ENCODE data around the gene KLHL22.
A peak's percentile ranks its signal among the peaks of the same experiment; 100 is the strongest.
"Not testable (repeated sequence)": the region's sequence is repeated elsewhere in the genome, so short reads cannot be mapped to it uniquely, and the experiment has no call there.

The KLHL22 gene

DNA sequence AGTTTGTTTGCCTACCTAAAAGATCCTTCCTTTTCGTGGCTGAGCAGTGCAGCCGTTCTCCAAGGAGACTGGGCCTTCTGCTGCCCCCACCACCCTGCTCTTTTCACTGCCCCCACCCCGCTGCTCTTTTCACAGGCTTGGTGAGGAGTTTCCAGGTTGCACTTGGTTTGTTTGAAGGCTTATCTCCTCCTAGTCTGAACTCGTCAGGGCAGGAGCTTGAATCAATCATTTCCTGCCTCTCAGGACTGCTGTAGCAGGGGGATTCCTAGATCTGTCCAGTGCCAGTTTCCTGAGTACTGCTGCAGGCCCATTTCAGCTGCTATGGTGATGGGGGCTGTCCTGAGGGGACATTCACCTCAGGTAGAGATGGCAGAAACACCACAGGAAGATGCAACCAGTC, 21.8 kb upstream of the KLHL22 start:
- DNase-seq (ENCODE audit: insufficient read length, low spot score): no peak
- FAIRE-seq: no peak
- no peak for TF ChIP-seq POLR2A (IDR thresholded peaks at IDR 0.05; ENCODE audit: low read depth, low read length)

DNA sequence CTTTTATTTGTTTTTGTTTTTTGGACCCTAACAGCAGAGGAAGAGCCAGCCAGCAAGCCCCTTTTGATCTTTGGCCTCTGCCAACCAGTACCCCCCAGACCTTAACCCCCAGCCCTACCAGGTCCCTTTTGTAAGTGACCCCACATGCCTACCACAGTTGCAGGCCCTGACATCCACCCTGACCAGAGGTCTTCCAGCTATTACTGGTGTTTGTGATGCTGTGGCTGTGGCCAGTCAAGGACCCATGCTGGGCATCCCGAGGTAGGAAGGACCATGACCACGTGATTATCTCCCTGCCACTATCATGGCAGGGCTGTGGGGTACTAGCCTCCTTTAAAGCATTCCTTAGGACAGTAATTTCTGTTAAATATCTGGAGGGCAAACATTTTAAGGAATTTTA, 20.8 kb upstream of the KLHL22 start:
- DNase-seq (ENCODE audit: insufficient read length, low spot score) (no peak), FAIRE-seq (no peak)
- no peak for TF ChIP-seq POLR2A (IDR thresholded peaks at IDR 0.05; ENCODE audit: low read depth, low read length)

DNA sequence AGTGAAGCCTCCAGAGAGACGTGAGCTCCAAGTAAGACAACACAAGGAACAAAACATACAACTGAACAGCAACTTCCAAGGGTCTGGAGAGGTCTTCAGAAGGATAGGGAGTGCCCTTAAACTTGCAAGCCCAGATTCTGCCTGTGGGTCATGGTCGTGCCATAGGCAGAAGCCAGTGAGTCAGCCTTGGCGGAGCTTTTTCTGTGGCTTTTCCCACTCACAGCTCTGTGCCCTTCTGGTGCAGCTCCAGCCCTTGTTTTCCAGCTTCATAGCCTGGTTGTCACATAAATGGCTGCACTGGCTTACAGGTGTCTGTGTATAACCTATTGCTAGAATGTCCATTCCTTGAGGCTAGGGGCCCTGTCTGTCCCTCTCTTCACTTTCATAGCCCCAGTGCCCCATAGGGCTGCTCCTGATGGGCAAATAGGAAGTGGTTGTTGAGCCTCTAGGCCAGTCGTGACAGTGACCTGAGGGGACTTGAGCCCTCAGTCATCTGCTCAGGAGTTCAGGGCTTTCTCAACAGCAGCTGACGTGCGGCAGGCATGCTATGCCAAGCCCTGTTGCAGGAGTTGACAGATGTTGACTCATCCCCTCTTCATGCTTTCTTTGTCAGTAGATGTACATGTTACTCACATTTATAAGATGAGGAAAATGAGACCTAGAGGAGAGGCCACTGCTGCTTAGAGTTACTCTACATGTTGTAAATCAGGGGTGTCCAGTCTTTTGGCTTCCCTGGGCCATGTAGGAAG, 19.2 kb upstream of the KLHL22 start:
- no peak for TF ChIP-seq POLR2A (IDR thresholded peaks at IDR 0.05; ENCODE audit: low read depth, low read length)
- FAIRE-seq (no peak), DNase-seq (ENCODE audit: insufficient read length, low spot score) (no peak)

DNA sequence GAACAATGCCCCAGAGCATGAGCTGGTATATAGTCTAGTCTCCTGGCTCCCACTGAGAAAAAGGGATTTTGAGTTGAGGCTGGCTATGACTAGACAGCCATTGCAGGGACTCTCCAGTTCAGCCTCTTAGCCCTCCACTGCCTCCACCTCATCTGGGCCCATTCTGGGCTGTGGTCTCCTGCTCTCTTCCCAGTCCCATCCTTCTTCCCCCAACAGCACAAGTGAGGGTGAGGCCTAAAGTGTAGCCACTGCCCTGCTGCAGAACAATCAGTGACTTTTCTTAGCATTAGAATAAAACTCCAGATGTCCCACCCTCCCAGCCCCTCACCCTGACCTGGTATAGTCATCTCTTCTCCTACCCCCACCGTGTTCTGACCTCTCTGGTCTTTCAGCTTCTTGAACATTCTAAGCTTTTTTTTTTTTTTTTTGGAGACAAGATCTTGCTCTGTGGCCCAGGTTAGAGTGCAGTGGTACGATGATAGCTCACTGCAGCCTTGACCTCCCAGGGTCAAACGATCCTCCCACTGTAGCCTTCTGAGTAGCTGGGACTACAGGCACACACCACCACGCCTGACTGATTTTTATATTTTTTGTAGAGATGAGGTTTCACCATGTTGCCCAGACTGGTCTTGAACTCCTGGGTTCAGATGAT, 16.1 kb upstream of the KLHL22 start:
- FAIRE-seq (no peak), DNase-seq (ENCODE audit: insufficient read length, low spot score) (no peak)
- TF ChIP-seq POLR2A (IDR thresholded peaks at IDR 0.05; ENCODE audit: low read depth, low read length): no peak

DNA sequence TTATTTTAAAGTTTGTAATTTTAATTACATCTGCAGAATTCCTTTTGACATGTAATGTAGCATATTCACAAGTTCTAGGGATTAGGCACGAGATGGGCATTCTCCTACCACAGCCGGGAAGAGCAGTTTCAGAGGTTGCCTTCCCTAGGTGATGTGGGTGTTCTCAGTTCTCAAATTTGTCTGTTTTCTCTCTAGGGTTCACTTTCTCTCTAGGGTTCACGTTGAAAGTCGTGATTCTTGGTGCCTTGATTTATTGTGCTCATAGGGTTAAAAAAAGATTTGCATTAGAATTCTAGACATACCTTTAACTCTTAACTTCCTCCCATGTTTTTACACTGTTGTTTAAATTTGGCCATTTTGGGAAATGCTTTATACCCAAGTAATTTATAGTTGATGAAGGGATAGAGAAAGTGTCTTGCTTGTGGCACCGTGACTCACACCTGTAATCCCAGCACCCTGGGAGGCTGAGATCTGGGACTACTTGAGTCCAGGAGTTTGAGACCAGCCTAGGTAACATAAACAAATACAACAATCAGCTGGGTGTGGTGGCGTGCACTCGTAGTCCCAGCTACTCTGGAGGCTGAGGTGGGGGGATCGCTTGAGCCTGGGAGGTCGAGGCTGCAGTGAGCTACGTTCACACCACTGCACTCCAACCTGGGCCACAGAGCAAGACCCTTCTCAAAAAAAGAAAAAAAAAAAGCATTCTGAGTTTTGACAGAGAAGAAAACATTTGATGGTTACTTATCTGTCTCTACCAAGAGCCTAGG, 15.4 kb upstream of the KLHL22 start:
- no peak for DNase-seq (ENCODE audit: insufficient read length, low spot score)
- FAIRE-seq: no peak
- TF ChIP-seq POLR2A (IDR thresholded peaks at IDR 0.05; ENCODE audit: low read depth, low read length): no peak

DNA sequence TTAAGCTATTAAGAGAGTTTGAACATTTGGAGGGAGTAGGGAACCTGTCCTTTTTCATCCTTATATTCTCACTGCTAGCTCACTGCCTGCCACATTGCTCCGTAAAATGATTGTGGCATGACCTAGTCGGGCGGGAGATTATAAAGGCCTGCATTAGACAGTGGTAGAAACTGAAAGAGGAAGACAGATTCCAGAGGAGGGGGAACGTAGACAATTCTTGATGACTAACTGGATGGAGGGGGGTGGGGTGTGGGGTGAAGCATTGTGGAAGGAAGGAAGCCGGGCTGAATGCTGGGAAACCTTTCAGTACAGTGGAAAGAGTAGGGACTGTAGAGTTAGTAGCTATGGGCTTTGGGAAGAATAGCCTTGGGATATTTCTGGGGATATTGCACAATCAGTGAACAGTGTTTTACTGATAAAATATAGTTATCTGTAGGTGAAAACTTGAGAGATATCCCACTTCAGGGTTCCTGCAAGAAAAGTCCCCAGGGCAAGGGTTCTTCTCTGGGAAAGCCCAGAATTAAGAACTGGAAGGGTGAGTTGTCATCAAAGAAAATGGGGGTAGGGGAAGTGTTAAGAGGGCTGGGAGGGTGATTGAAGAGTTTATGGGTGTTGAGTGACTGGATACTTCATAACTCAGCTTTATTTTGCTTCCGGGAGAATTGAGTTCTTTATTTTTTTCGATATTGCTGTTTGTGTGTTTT, 13.9 kb upstream of the KLHL22 start:
- DNase-seq (ENCODE audit: insufficient read length, low spot score): no peak
- 0 out of 2 replicates have a peak, but pooled peaks have one; percentile 22 for TF ChIP-seq POLR2A (IDR thresholded peaks at IDR 0.05; ENCODE audit: low read depth, low read length)
- FAIRE-seq: no peak

DNA sequence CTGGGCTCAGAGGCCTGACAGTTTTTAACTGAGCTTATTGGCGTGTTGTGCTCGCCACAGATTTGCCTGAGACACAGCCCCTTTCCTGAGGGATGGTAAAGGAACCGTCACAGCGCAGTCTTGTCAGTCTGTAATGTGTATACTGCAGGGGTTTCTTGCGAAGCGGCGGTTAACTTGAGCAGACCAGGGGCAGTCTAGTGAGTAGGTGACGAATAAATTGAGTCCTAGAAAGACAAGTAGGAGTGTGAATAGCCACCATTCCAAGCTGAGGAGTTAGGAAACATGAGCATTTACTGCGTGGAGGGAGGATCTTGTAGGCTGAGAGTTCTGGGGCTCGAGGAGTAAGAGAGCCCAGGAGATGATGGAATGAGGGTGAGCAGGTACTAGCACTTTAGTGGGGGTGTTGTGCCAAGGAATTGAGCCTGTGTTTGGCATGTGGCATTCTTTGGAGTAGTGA, 13.2 kb upstream of the KLHL22 start:
- FAIRE-seq: no peak
- no peak for DNase-seq (ENCODE audit: insufficient read length, low spot score)
- no peak for TF ChIP-seq POLR2A (IDR thresholded peaks at IDR 0.05; ENCODE audit: low read depth, low read length)

DNA sequence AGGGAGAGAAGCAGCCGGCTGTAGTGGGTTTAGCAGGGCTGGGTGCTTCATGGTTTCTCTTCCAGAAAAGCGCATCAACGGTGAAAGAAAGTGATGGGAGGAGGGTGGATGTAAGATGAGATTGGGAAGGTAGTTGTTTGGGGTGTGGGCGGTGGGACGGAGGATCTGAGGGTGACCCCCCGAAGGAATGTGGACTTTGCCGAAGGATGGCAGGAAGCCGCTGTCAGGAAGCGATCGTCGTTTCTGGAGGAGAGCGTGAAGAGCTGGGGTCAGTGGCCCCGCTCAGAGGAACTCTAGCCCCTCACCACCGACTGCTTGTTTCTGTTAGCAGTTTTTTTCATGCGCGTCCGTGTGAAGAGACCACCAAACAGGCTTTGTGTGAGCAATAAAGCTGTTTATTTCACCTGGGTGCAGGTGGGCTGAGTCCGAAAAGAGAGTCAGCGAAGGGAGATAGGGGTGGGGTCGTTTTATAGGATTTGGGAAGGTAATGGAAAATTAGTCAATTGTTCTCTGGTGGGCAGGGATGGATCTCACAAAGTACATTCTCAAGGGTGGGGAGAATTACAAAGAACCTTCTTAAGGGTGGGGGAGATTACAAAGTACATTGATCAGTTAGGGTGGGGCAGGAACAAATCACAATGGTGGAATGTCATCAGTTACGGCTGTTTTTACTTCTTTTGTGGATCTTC, 12.6 kb upstream of the KLHL22 start:
- TF ChIP-seq POLR2A (IDR thresholded peaks at IDR 0.05; ENCODE audit: low read depth, low read length): 0 out of 2 replicates have a peak, but pooled peaks have one; percentile 11
- DNase-seq (ENCODE audit: insufficient read length, low spot score); FAIRE-seq: not testable (repeated sequence)

DNA sequence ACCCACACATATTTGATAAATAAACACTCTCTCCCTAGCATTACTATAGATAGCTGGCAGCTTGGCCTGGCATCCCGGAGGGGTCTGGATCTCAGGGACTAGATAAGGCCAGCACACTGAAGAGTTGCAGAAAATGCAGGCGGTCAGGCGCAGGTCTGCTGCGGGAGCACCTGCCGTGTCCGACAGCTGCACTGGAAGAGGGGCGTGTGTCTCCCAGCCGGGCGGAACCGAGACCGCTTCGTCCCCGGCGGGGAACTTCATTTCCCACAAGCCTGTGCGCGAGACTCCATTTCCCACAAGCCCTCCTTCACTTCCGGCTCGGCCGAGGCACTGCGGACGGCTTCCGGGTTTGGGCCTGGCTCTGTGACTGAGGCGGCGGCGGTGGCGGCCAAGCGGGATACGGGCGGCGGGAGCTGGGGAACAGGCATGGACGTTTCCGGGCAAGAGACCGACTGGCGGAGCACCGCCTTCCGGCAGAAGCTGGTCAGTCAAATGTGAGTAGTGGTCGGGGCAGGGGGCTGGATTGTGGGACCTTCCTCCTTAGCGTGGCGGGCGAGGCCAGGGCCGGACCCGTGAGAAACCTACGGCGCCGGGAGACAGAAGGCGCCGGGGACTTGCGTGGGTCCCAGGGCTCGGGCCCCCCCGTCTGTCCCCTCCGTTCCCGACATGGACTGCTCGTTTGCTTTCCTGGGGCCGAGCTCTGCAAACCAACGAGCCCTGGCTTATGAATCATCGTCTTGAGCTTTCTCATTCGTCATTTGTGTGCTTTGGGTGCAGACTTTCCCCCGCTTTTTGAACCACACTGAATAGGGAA, 11.9 kb upstream of the KLHL22 start, which contains the start of gene MED15:
Gene MED15, plus strand, starts transcription at position 358 of the 814 bp plus-strand sequence. Its CDS starts 69 bp downstream, at position 427.
- FAIRE-seq (no peak), DNase-seq (ENCODE audit: insufficient read length, low spot score) (no peak)
- TF ChIP-seq POLR2A (IDR thresholded peaks at IDR 0.05; ENCODE audit: low read depth, low read length): peak; percentile 39

DNA sequence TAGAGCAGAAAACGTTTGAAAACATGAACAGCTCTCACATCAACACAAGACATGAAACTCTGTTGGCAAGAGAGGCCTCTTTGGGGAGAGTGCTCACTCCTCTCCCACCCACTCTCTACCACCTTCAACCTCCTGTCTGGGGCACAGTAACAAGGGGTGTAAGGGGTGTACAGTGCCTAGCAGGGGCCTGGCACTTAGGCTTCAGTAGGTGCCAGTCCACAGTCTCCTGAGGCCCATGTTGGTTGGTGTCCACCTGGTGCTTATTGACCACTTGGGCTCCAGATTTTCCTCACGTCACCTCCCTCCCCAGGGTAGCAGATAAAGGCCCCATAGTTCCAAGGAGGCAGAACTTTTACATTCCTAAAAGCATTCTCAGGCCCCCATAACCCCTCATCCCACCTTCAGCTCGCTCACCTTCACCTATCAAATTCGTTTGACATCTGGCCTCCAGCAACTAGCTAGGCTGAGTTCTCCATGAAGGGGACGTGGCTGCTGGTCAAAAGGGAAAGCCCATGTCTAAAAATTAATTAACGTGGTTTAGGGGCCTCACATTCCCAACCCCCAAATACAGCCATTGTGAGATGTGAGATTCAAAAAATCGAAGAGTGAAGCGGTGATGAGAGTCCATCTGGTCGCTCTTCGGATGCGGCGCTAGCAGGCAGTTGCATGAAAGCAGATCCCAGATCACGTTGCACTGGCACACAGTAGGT, 11.1 kb upstream of the KLHL22 start:
- no peak for FAIRE-seq
- TF ChIP-seq POLR2A (IDR thresholded peaks at IDR 0.05; ENCODE audit: low read depth, low read length): no peak

DNA sequence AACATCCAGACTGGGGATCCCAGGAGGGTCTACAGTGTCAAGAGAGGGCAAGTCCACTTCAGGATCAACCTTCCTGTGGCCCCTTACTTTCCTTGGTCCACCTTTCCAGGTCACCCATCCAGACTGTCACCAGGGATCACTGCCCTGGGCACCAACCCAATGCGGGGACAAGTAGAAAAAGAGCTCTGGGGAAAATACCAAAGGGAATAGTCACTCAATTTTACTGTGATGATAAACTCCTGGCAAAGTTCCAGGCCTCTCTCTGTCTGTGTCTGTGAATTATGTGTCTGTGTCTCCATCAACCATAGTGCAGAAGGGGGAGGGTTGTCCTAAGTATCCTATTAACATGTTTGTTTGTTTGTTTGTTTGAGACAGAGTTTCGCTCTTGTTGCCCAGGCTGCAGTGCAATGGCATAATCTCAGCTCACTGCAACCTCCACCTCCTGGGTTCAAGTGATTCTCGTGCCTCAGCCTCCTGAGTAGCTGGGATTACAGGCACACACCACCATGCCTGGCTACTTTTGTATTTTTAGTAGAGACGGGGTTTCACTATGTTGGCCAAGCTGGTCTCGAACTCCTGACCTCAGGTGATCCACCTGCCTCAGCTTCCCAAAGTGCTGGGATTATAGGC, 8.8 kb upstream of the KLHL22 start:
- DNase-seq (ENCODE audit: insufficient read length, low spot score) (peak; percentile 28), FAIRE-seq (peak; percentile 38)

More for the DNA sequence above, 11.1 kb upstream of the KLHL22 start:
- no peak for DNase-seq (ENCODE audit: insufficient read length, low spot score)
